Measurements from ENCODE around the gene FAM151A. TPM values are rescaled to one million over a fixed set of nuclear protein-coding genes. Genes with fewer than 3 reads are reported as not detected.

FAM151A gene
- total and polyA plus RNA-seq, 2 experiments from 2014 or later = 0.10 TPM; not detected in 1

DNA sequence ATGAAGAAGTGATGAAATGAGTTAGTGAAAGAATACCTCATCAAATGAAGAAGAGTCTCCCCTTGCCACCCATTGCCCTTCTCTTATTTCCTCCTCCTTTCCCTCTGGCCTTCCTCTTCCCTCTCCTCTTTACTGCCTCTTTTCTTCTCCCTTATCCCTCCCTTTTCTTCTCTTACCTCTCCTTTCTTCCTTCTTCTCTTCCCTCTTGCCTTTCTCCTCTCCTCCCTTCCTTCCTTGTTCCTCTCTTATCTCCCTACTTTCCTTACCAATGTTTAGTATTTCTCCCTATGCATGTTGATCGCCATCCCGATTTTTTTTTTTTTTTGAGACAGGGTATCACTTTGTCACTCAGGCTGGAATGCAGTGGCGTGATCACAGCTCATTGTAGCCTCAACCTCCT, 27.1 kb upstream of the FAM151A start:
- H3K9me3 Mint-ChIP-seq = peaks cover 3% of the 10 kb centered on the region; the same call in 1 of the 3 replicates

More for the DNA sequence above, 27.1 kb upstream of the FAM151A start:
- Mint-ChIP-seq H3K27me3 (ENCODE audit: insufficient read depth, low read depth, poor library complexity) (peaks cover 10% of the 10 kb centered on the region), H3K4me1 (peaks cover 4% of the 10 kb centered on the region; the same call in 1 of the 3 replicates), H3K36me3 (ENCODE audit: low read depth) (no peaks in the 10 kb centered on the region), H3K27ac (no peak overlapping the region), H3K4me3 (no peak overlapping the region)
- no peaks in the 10 kb centered on the region for H3K36me3 ChIP-seq (ENCODE audit: insufficient read depth)
- DNase-seq (ENCODE audit: low spot score) = no peak
- no peak for ATAC-seq
- H3F3A ChIP-seq (replicated peaks; ENCODE audit: low read depth) = no peaks in the 10 kb centered on the region
- H2AFZ ChIP-seq = no peak overlapping the region
- H4K20me1 ChIP-seq (replicated peaks; ENCODE audit: insufficient read depth) = no peaks in the 10 kb centered on the region
- H3K27me3 ChIP-seq (ENCODE audit: insufficient read depth) = no peaks in the 10 kb centered on the region
- no peak overlapping the region for H3K4me3 ChIP-seq
- no peak overlapping the region for H3K27ac ChIP-seq (ENCODE audit: low read depth)
- no peaks in the 10 kb centered on the region for H3K4me1 ChIP-seq (ENCODE audit: insufficient read depth)
- no peaks in the 10 kb centered on the region for H3K9me2 ChIP-seq (ENCODE audit: insufficient read depth)
- no peaks in the 10 kb centered on the region for H3K79me2 ChIP-seq (replicated peaks; ENCODE audit: insufficient read depth)
- TF ChIP-seq STAT1 (IDR thresholded peaks at IDR 0.05; ENCODE audit: unreplicated experiment) (no peak), ETS1 (IDR thresholded peaks at IDR 0.05) (no peak), NANOG (IDR thresholded peaks at IDR 0.05; ENCODE audit: borderline replicate concordance) (no peak), EZH2 (IDR thresholded peaks at IDR 0.05; ENCODE audit: low read depth, unreplicated experiment) (no peak), POLR2AphosphoS5 (IDR thresholded peaks at IDR 0.05; ENCODE audit: low read depth) (no peak), ZNF114 (CRISPR knock-in tag; IDR thresholded peaks at IDR 0.05) (no peak), ZNF331 (CRISPR knock-in tag; IDR thresholded peaks at IDR 0.05; ENCODE audit: low read depth) (no peak), EZH2phosphoT487 (IDR thresholded peaks at IDR 0.05; ENCODE audit: unreplicated experiment) (no peak), JUNB (IDR thresholded peaks at IDR 0.05; ENCODE audit: unreplicated experiment) (no peak), CTCF (conservative IDR thresholded peaks at IDR 0.05; ENCODE audit: low read depth in 2 of 2) (no peak), CREB1 (CRISPR knock-in tag; IDR thresholded peaks at IDR 0.05; ENCODE audit: low read depth) (no peak)
- TF ChIP-seq, protein P1, sequence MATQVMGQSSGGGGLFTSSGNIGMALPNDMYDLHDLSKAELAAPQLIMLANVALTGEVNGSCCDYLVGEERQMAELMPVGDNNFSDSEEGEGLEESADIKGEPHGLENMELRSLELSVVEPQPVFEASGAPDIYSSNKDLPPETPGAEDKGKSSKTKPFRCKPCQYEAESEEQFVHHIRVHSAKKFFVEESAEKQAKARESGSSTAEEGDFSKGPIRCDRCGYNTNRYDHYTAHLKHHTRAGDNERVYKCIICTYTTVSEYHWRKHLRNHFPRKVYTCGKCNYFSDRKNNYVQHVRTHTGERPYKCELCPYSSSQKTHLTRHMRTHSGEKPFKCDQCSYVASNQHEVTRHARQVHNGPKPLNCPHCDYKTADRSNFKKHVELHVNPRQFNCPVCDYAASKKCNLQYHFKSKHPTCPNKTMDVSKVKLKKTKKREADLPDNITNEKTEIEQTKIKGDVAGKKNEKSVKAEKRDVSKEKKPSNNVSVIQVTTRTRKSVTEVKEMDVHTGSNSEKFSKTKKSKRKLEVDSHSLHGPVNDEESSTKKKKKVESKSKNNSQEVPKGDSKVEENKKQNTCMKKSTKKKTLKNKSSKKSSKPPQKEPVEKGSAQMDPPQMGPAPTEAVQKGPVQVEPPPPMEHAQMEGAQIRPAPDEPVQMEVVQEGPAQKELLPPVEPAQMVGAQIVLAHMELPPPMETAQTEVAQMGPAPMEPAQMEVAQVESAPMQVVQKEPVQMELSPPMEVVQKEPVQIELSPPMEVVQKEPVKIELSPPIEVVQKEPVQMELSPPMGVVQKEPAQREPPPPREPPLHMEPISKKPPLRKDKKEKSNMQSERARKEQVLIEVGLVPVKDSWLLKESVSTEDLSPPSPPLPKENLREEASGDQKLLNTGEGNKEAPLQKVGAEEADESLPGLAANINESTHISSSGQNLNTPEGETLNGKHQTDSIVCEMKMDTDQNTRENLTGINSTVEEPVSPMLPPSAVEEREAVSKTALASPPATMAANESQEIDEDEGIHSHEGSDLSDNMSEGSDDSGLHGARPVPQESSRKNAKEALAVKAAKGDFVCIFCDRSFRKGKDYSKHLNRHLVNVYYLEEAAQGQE (IDR thresholded peaks at IDR 0.05; ENCODE audit: unreplicated experiment) = no peak
- TF ChIP-seq, protein P2, sequence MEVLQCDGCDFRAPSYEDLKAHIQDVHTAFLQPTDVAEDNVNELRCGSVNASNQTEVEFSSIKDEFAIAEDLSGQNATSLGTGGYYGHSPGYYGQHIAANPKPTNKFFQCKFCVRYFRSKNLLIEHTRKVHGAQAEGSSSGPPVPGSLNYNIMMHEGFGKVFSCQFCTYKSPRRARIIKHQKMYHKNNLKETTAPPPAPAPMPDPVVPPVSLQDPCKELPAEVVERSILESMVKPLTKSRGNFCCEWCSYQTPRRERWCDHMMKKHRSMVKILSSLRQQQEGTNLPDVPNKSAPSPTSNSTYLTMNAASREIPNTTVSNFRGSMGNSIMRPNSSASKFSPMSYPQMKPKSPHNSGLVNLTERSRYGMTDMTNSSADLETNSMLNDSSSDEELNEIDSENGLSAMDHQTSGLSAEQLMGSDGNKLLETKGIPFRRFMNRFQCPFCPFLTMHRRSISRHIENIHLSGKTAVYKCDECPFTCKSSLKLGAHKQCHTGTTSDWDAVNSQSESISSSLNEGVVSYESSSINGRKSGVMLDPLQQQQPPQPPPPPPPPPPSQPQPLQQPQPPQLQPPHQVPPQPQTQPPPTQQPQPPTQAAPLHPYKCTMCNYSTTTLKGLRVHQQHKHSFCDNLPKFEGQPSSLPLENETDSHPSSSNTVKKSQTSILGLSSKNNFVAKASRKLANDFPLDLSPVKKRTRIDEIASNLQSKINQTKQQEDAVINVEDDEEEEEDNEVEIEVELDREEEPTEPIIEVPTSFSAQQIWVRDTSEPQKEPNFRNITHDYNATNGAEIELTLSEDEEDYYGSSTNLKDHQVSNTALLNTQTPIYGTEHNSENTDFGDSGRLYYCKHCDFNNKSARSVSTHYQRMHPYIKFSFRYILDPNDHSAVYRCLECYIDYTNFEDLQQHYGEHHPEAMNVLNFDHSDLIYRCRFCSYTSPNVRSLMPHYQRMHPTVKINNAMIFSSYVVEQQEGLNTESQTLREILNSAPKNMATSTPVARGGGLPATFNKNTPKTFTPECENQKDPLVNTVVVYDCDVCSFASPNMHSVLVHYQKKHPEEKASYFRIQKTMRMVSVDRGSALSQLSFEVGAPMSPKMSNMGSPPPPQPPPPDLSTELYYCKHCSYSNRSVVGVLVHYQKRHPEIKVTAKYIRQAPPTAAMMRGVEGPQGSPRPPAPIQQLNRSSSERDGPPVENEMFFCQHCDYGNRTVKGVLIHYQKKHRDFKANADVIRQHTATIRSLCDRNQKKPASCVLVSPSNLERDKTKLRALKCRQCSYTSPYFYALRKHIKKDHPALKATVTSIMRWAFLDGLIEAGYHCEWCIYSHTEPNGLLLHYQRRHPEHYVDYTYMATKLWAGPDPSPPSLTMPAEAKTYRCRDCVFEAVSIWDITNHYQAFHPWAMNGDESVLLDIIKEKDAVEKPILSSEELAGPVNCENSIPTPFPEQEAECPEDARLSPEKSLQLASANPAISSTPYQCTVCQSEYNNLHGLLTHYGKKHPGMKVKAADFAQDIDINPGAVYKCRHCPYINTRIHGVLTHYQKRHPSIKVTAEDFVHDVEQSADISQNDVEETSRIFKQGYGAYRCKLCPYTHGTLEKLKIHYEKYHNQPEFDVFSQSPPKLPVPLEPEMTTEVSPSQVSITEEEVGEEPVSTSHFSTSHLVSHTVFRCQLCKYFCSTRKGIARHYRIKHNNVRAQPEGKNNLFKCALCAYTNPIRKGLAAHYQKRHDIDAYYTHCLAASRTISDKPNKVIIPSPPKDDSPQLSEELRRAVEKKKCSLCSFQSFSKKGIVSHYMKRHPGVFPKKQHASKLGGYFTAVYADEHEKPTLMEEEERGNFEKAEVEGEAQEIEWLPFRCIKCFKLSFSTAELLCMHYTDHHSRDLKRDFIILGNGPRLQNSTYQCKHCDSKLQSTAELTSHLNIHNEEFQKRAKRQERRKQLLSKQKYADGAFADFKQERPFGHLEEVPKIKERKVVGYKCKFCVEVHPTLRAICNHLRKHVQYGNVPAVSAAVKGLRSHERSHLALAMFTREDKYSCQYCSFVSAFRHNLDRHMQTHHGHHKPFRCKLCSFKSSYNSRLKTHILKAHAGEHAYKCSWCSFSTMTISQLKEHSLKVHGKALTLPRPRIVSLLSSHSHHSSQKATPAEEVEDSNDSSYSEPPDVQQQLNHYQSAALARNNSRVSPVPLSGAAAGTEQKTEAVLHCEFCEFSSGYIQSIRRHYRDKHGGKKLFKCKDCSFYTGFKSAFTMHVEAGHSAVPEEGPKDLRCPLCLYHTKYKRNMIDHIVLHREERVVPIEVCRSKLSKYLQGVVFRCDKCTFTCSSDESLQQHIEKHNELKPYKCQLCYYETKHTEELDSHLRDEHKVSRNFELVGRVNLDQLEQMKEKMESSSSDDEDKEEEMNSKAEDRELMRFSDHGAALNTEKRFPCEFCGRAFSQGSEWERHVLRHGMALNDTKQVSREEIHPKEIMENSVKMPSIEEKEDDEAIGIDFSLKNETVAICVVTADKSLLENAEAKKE (CRISPR knock-in tag; IDR thresholded peaks at IDR 0.05) = no peak
- no peak overlapping the region for H3K4me2 ChIP-seq

Measured in GM23338 (cell line).